ENCODE data around the gene TRPM8.

DNA sequence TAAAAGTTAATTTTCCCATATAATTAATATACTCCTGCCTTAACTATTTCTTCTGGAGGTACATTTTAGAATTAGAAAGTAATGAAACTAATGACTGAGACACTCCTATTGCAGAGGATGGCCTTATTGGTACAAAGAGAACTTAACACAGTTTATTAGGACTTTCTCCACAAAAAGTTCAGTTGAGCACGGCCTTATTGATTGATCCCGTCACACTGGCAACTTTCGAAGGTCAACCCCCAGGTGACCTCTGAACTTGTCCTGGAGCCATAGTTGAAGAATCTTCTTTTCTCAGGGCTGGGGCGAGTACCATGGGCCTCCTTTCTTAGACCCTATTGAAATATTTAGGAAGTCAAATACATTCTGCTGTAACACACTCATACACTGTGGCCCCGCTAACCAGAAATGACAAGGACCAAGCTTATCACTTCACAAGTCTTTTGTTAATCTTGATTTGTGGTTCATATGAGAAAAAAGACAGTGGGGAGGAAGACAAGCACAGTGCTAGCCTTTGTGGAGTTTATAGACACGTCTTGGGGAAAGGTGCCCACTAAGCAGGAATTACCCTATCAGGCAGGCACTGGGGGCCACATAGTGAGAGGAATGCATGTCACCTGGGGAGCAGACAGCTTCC is 144.6 kb downstream of the TRPM8 start:
- TF ChIP-seq, protein P1, sequence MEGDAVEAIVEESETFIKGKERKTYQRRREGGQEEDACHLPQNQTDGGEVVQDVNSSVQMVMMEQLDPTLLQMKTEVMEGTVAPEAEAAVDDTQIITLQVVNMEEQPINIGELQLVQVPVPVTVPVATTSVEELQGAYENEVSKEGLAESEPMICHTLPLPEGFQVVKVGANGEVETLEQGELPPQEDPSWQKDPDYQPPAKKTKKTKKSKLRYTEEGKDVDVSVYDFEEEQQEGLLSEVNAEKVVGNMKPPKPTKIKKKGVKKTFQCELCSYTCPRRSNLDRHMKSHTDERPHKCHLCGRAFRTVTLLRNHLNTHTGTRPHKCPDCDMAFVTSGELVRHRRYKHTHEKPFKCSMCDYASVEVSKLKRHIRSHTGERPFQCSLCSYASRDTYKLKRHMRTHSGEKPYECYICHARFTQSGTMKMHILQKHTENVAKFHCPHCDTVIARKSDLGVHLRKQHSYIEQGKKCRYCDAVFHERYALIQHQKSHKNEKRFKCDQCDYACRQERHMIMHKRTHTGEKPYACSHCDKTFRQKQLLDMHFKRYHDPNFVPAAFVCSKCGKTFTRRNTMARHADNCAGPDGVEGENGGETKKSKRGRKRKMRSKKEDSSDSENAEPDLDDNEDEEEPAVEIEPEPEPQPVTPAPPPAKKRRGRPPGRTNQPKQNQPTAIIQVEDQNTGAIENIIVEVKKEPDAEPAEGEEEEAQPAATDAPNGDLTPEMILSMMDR (IDR thresholded peaks at IDR 0.05) = no peak
- TF ChIP-seq POLR2A (IDR thresholded peaks at IDR 0.05) (no peak), POLR2AphosphoS5 (IDR thresholded peaks at IDR 0.05) (no peak)

Data from suprapubic skin (tissue), 4 donors.